Measurements from ENCODE around the gene FERMT2. TPM values are rescaled to one million over a fixed set of nuclear protein-coding genes. Genes with fewer than 3 reads are reported as not detected.

Gene FERMT2
- total RNA-seq, 1 donor from 2014 or later, result 86.0 TPM

GRCh38 chr14:52902971-52903619, 47.8 kb downstream of the FERMT2 start:
- TF ChIP-seq CTCF (IDR thresholded peaks at IDR 0.05), result no peak
- Histone ChIP-seq H3K27me3 (ENCODE audit: low read depth) (no peaks in the 10 kb centered on the region), H3K9me3 (no peaks in the 10 kb centered on the region), H3K4me3 (no peak overlapping the region), H3K36me3 (peaks cover 10% of the 10 kb centered on the region), H3K27ac (no peak overlapping the region), H3K4me1 (peaks cover 7% of the 10 kb centered on the region)
- intact Hi-C loops (cut with DNase I), result no loop called here
- DNase-seq, result no peak
- peak in 1 of 2 donors; percentile 53 for ATAC-seq

GRCh38 chr14:52901357-52901980, 49.4 kb downstream of the FERMT2 start:
- peaks cover 7% of the 10 kb centered on the region for H3K4me1 ChIP-seq
- H3K36me3 ChIP-seq, result peaks cover 10% of the 10 kb centered on the region
- TF ChIP-seq CTCF (IDR thresholded peaks at IDR 0.05), result no peak
- no peak for DNase-seq
- no peak for ATAC-seq
- H3K4me3 ChIP-seq, result no peak overlapping the region
- H3K9me3 ChIP-seq, result no peaks in the 10 kb centered on the region
- H3K27me3 ChIP-seq (ENCODE audit: low read depth), result no peaks in the 10 kb centered on the region
- intact Hi-C loops (cut with DNase I), result no loop called here
- no peak overlapping the region for H3K27ac ChIP-seq

GRCh38 chr14:52900731-52901130, 50.1 kb downstream of the FERMT2 start:
- TF ChIP-seq CTCF (IDR thresholded peaks at IDR 0.05), result no peak
- DNase-seq, result no peak
- Histone ChIP-seq H3K4me3 (no peak overlapping the region), H3K4me1 (peaks cover under 1% of the 10 kb centered on the region), H3K27ac (no peak overlapping the region), H3K9me3 (no peaks in the 10 kb centered on the region), H3K27me3 (ENCODE audit: low read depth) (no peaks in the 10 kb centered on the region), H3K36me3 (peaks cover 10% of the 10 kb centered on the region)
- intact Hi-C loops (cut with DNase I), result no loop called here
- ATAC-seq, result no peak

- no peak for ATAC-seq
Measured at GRCh38 chr14:52898496-52898895, 52.4 kb downstream of the FERMT2 start.

GRCh38 chr14:52895000-52895399, 55.9 kb downstream of the FERMT2 start:
- H3K27me3 ChIP-seq (ENCODE audit: low read depth), result no peaks in the 10 kb centered on the region
- H3K9me3 ChIP-seq, result no peaks in the 10 kb centered on the region
- peak; percentile 28 to 50 for ATAC-seq
- DNase-seq, result no peak
- H3K4me3 ChIP-seq, result no peak overlapping the region
- peaks cover 10% of the 10 kb centered on the region for H3K4me1 ChIP-seq
- TF ChIP-seq CTCF (IDR thresholded peaks at IDR 0.05), result no peak
- H3K27ac ChIP-seq, result no peak overlapping the region
- H3K36me3 ChIP-seq, result peaks cover 29% of the 10 kb centered on the region
- intact Hi-C loops (cut with DNase I), result no loop called here

More at GRCh38 chr14:52898496-52898895, 52.4 kb downstream of the FERMT2 start:
- H3K4me1 ChIP-seq, result peaks cover 10% of the 10 kb centered on the region
- no peak overlapping the region for H3K4me3 ChIP-seq
- peaks cover 10% of the 10 kb centered on the region for H3K36me3 ChIP-seq
- H3K9me3 ChIP-seq, result no peaks in the 10 kb centered on the region
- no peak for TF ChIP-seq CTCF (IDR thresholded peaks at IDR 0.05)
- H3K27me3 ChIP-seq (ENCODE audit: low read depth), result no peaks in the 10 kb centered on the region
- no peak overlapping the region for H3K27ac ChIP-seq
- no peak for DNase-seq
- intact Hi-C loops (cut with DNase I), result no loop called here
